Activated T-helper 1 cell treated with anti-CD3 and anti-CD28 coated beads, Interleukin-12 subunit alpha, Interleukin-12 subunit beta, Interleukin-2, Interleukin-4 antibody, amounts not matched to agents 30 ng/mL and 10 ng/mL and 1 ng/mL, durations not matched to agents 14 hours and 24 hours and 36 hours (primary cell): Measurements from ENCODE around the gene SLC12A8. TPM values are rescaled to one million over a fixed set of nuclear protein-coding genes. Genes with fewer than 3 reads are reported as not detected.

Experiments
- DNase-seq: peaks from one replicate; pipeline ENCODE4 v3.0.0; 2021; ENCODE audit warnings: low spot score
- H3K27ac Mint-ChIP-seq: one replicate; pipeline ENCODE4 v1.8.0; 2021; ENCODE audit warnings: mild to moderate bottlenecking, mixed read lengths
- H3K27me3 Mint-ChIP-seq: one replicate; pipeline ENCODE4 v1.8.0; 2022; ENCODE audit warnings: mild to moderate bottlenecking, moderate library complexity, mixed read lengths; ENCODE audit not compliant: insufficient read depth
- H3K36me3 Mint-ChIP-seq: one replicate; pipeline ENCODE4 v1.8.0; 2021; ENCODE audit warnings: low read depth, mixed read lengths
- H3K4me1 Mint-ChIP-seq: one replicate; pipeline ENCODE4 v1.8.0; 2021; ENCODE audit warnings: low read depth, mixed read lengths
- H3K4me3 Mint-ChIP-seq: one replicate; pipeline ENCODE4 v1.8.0; 2021; ENCODE audit warnings: mild to moderate bottlenecking, moderate library complexity, mixed read lengths
- H3K9me3 Mint-ChIP-seq: one replicate; pipeline ENCODE4 v1.8.0; 2021; ENCODE audit warnings: mixed read lengths
- intact Hi-C: fragments of 100-400 bp; cut with micrococcal nuclease; formaldehyde crosslinking; loops from one replicate; pipeline ENCODE4 v1.15.1; 2024
- total RNA-seq: library from RNA; stranded (reverse); gene quantifications from 2 replicates; pipeline ENCODE4 v1.2.3, GENCODE V29; 2022

The SLC12A8 gene
- total RNA-seq, 1 donor from 2014 or later: 1.1 TPM

DNA sequence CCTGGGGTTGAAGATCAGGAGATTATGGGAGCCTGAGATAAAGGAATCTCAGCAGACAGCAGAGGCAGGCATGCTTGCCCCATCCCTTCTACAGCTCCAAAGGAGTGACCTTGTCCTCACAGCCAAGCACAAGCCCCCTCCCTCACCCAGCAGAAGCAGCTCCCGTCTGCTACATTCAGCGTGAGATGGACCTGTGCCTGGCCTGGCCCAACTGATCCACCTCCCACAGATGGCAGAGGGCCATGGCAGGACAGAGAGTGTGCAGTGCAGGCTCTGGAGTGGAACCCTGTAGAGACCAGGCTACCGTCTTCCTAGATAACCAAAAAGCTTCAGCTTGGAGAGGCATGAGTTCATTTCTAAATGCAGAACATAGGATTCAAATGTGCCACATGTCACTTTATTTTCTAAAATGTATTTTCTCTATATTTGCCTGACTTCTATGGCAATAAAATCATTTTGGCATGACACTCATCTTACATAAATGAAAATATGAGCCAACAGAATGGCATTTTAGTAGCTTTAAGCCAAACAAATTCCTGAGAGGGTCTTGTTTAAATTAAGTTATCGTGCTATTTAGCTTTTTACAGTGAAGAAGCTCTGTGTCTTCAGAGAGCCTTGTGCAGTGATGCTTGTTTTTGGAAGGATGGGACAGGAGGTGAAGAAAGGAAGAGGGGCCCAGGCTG lies 43.7 kb downstream of the SLC12A8 start:
- H3K9me3 Mint-ChIP-seq: no peaks in the 10 kb centered on the region
- H3K4me3 Mint-ChIP-seq: no peak overlapping the region
- no peak overlapping the region for H3K27ac Mint-ChIP-seq
- H3K27me3 Mint-ChIP-seq: peaks cover 16% of the 10 kb centered on the region
- intact Hi-C loops: no loop called here
- no peak for DNase-seq
- H3K4me1 Mint-ChIP-seq: no peaks in the 10 kb centered on the region
- H3K36me3 Mint-ChIP-seq: no peaks in the 10 kb centered on the region

DNA sequence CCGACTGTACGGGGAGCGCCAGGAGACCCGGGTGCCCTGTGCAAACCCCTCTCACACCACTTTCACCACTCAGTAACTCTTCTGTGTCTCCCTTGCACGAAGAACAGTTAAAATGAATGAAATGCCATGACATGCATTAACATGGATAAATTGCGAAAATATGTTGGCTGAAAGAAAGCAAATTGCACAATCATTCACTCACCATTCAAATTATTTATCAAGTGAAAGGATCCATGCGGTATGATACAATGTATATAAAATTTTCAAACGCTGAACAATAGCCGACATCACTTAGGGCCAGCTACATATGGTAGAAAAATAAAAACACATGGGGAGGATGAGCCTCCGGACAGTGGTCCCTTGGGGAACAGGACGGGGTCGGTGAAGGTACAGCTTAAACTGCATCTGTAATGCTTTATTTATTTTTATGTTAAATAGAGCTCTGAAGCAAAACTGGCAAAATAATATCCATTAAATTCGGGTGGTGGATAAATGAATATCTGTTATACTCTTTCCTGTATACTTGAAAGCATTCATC lies 45.9 kb downstream of the SLC12A8 start:
- DNase-seq: no peak
- peaks cover 15% of the 10 kb centered on the region for H3K27me3 Mint-ChIP-seq
- H3K27ac Mint-ChIP-seq: no peak overlapping the region
- H3K4me1 Mint-ChIP-seq: no peaks in the 10 kb centered on the region
- H3K9me3 Mint-ChIP-seq: no peaks in the 10 kb centered on the region
- H3K4me3 Mint-ChIP-seq: no peak overlapping the region
- H3K36me3 Mint-ChIP-seq: no peaks in the 10 kb centered on the region
- intact Hi-C loops: no loop called here

- no peak overlapping the region for H3K4me3 Mint-ChIP-seq
- H3K9me3 Mint-ChIP-seq: no peaks in the 10 kb centered on the region
- no peak overlapping the region for H3K27ac Mint-ChIP-seq
- H3K36me3 Mint-ChIP-seq: no peaks in the 10 kb centered on the region
- H3K4me1 Mint-ChIP-seq: no peaks in the 10 kb centered on the region
- no peak for DNase-seq
- H3K27me3 Mint-ChIP-seq: peaks cover 20% of the 10 kb centered on the region
- intact Hi-C loops: no loop called here
These were observed 46.5 kb downstream of the SLC12A8 start for GRCh38 chr3:125165948-125166553.

DNA sequence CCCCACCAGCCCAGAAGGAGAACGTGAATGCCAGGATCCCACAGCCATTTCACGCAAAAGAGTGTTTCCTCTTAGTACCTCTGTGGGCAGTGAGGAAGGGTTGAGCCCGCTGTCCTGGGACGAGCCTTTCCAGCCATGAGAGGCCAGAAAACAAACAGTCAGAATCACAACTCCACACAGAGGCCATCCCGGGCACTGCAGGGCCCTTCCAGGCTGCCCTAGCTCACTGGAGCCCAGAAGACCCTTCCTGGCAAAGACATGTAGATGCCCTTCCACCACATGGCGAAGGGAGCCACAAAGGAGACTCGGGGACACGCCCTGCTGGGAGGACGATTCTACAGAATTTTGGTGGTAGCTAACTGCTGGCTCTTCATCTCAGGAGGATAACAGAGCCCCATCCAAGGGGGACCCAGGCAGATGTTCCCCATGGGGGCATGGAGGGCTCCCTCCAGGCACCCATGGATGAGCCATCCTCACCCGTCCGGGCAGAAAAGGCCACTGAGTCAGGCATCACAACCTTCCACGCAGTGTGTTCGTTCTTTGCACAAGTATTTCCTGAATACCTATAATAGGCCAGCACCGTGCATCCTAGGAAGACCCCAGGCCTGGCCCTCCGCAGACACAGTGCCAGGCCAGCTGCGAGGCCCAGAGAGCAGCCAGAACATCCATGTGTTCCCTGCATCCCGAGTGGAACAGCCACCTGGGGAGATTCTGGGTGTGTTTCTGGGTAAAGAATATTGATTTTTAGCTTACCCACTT lies 47.2 kb downstream of the SLC12A8 start:
- H3K27me3 Mint-ChIP-seq: peaks cover 25% of the 10 kb centered on the region
- H3K36me3 Mint-ChIP-seq: no peaks in the 10 kb centered on the region
- no peak overlapping the region for H3K4me3 Mint-ChIP-seq
- H3K9me3 Mint-ChIP-seq: no peaks in the 10 kb centered on the region
- no peak overlapping the region for H3K27ac Mint-ChIP-seq
- no peak for DNase-seq
- intact Hi-C loops: no loop called here
- H3K4me1 Mint-ChIP-seq: no peaks in the 10 kb centered on the region

- no peaks in the 10 kb centered on the region for H3K9me3 Mint-ChIP-seq
- no peak overlapping the region for H3K4me3 Mint-ChIP-seq
- no peaks in the 10 kb centered on the region for H3K36me3 Mint-ChIP-seq
- intact Hi-C loops: loop anchor here (1.0 kb wide), 1 partner anchor 169 kb away; no protein-coding TSS in a partner anchor
- no peak overlapping the region for H3K27ac Mint-ChIP-seq
- H3K27me3 Mint-ChIP-seq: peaks cover 26% of the 10 kb centered on the region
- DNase-seq: no peak
- H3K4me1 Mint-ChIP-seq: no peaks in the 10 kb centered on the region
These were observed 48.6 kb downstream of the SLC12A8 start for GRCh38 chr3:125163739-125164601.

- no peak for DNase-seq
- Mint-ChIP-seq H3K27me3 (peaks cover 29% of the 10 kb centered on the region), H3K9me3 (no peaks in the 10 kb centered on the region), H3K36me3 (no peaks in the 10 kb centered on the region), H3K4me3 (no peak overlapping the region), H3K4me1 (no peaks in the 10 kb centered on the region), H3K27ac (no peak overlapping the region)
- intact Hi-C loops: no loop called here
These were observed 50.8 kb downstream of the SLC12A8 start for GRCh38 chr3:125161607-125162219.

GRCh38 chr3:125160606-125161371 lies 51.8 kb downstream of the SLC12A8 start:
- H3K4me1 Mint-ChIP-seq: no peaks in the 10 kb centered on the region
- intact Hi-C loops: no loop called here
- no peak overlapping the region for H3K27ac Mint-ChIP-seq
- H3K27me3 Mint-ChIP-seq: peaks cover 35% of the 10 kb centered on the region
- no peaks in the 10 kb centered on the region for H3K36me3 Mint-ChIP-seq
- no peak for DNase-seq
- H3K9me3 Mint-ChIP-seq: no peaks in the 10 kb centered on the region
- H3K4me3 Mint-ChIP-seq: no peak overlapping the region

GRCh38 chr3:125157183-125157582 lies 55.4 kb downstream of the SLC12A8 start:
- H3K4me3 Mint-ChIP-seq: no peak overlapping the region
- intact Hi-C loops: no loop called here
- no peak for DNase-seq
- H3K36me3 Mint-ChIP-seq: no peaks in the 10 kb centered on the region
- H3K27ac Mint-ChIP-seq: no peak overlapping the region
- no peaks in the 10 kb centered on the region for H3K9me3 Mint-ChIP-seq
- H3K4me1 Mint-ChIP-seq: peaks cover 9% of the 10 kb centered on the region
- H3K27me3 Mint-ChIP-seq: peaks cover 46% of the 10 kb centered on the region

- Mint-ChIP-seq H3K27me3 (peaks cover 51% of the 10 kb centered on the region), H3K27ac (no peak overlapping the region), H3K36me3 (no peaks in the 10 kb centered on the region), H3K4me1 (peaks cover 9% of the 10 kb centered on the region), H3K9me3 (no peaks in the 10 kb centered on the region), H3K4me3 (no peak overlapping the region)
- DNase-seq: no peak
- intact Hi-C loops: no loop called here
These were observed 56.1 kb downstream of the SLC12A8 start for GRCh38 chr3:125156456-125156855.

- Mint-ChIP-seq H3K27me3 (peaks cover 55% of the 10 kb centered on the region), H3K4me1 (peaks cover 14% of the 10 kb centered on the region), H3K9me3 (no peaks in the 10 kb centered on the region), H3K4me3 (peak overlapping the region; percentile 12), H3K27ac (peak overlapping the region; percentile 65), H3K36me3 (no peaks in the 10 kb centered on the region)
- no peak for DNase-seq
- intact Hi-C loops: loop anchor here (1.0 to 5.0 kb wide), 2 partner anchors 14 to 228 kb away; no protein-coding TSS in a partner anchor
These were observed 57.7 kb downstream of the SLC12A8 start for GRCh38 chr3:125154800-125155269.

GRCh38 chr3:125154110-125154509 lies 58.4 kb downstream of the SLC12A8 start:
- Mint-ChIP-seq H3K9me3 (no peaks in the 10 kb centered on the region), H3K27me3 (peaks cover 53% of the 10 kb centered on the region), H3K4me3 (no peak overlapping the region), H3K4me1 (peaks cover 14% of the 10 kb centered on the region), H3K27ac (no peak overlapping the region), H3K36me3 (no peaks in the 10 kb centered on the region)
- intact Hi-C loops: loop anchor here (5.0 kb wide), 1 partner anchor 227 kb away; no protein-coding TSS in a partner anchor
- DNase-seq: no peak
